Caki2 (cell line): ENCODE data around the gene TBC1D8. TPM values are rescaled to one million over a fixed set of nuclear protein-coding genes. Genes with fewer than 3 reads are reported as not detected.
A peak's percentile ranks its signal among the peaks of the same experiment; 100 is the strongest.

Experiments
- DNase-seq: peaks from one replicate; pipeline ENCODE4 v3.0.0-alpha.2; 2015; ENCODE audit warnings: low read depth
- in situ Hi-C: cut with HindIII; loops from 2 replicates; pipeline ENCODE4 v1.10.0; 2016; ENCODE audit warnings: low sequenced_read_pairs, low pct_unique_long_range_greater_than_20kb, mixed read lengths
- total RNA-seq: library from RNA; depleted of rRNA; stranded (reverse); fragments of >200 nt; shearing (Covaris generic); gene quantifications from 2 replicates; pipeline ENCODE4 v1.2.3, GENCODE V29; 2014; ENCODE audit warnings: low replicate concordance

Gene TBC1D8
- total RNA-seq, 1 experiment from 2014 or later: 49.8 TPM

- no peak for DNase-seq
- in situ Hi-C loops: no loop called here
These were observed 151.2 kb downstream of the TBC1D8 start for GRCh38 chr2:100999995-101000394.

- in situ Hi-C loops: no loop called here
- no peak for DNase-seq
These were observed 153.0 kb downstream of the TBC1D8 start for GRCh38 chr2:100998235-100998573.

- in situ Hi-C loops: no loop called here
- no peak for DNase-seq
These were observed 153.5 kb downstream of the TBC1D8 start for GRCh38 chr2:100997509-100998234.

GRCh38 chr2:100995309-100996075 lies 155.7 kb downstream of the TBC1D8 start:
- no peak for DNase-seq
- in situ Hi-C loops: no loop called here

- DNase-seq: no peak
- in situ Hi-C loops: no loop called here
These were observed 157.9 kb downstream of the TBC1D8 start for GRCh38 chr2:100993294-100993693.

- no peak for DNase-seq
- in situ Hi-C loops: no loop called here
These were observed 158.9 kb downstream of the TBC1D8 start for GRCh38 chr2:100992262-100992661.

- DNase-seq: no peak
- in situ Hi-C loops: no loop called here
These were observed 159.8 kb downstream of the TBC1D8 start for GRCh38 chr2:100991404-100991773.

- DNase-seq: no peak
- in situ Hi-C loops: no loop called here
These were observed 160.4 kb downstream of the TBC1D8 start for GRCh38 chr2:100990650-100991403.

- no peak for DNase-seq
- in situ Hi-C loops: no loop called here
These were observed 161.0 kb downstream of the TBC1D8 start for GRCh38 chr2:100990166-100990565.

GRCh38 chr2:100989666-100990065 lies 161.5 kb downstream of the TBC1D8 start:
- in situ Hi-C loops: no loop called here
- no peak for DNase-seq

GRCh38 chr2:100988630-100989417 lies 162.4 kb downstream of the TBC1D8 start:
- in situ Hi-C loops: no loop called here
- DNase-seq: no peak

GRCh38 chr2:100987974-100988373 lies 163.2 kb downstream of the TBC1D8 start:
- in situ Hi-C loops: no loop called here
- DNase-seq: no peak

GRCh38 chr2:100987536-100987935 lies 163.6 kb downstream of the TBC1D8 start:
- in situ Hi-C loops: no loop called here
- DNase-seq: no peak

GRCh38 chr2:100986157-100986556 lies 165.0 kb downstream of the TBC1D8 start:
- DNase-seq: no peak
- in situ Hi-C loops: no loop called here

- in situ Hi-C loops: no loop called here
- peak; percentile 64 for DNase-seq
These were observed 166.3 kb downstream of the TBC1D8 start for GRCh38 chr2:100984892-100985307.

GRCh38 chr2:100983684-100984310 lies 167.4 kb downstream of the TBC1D8 start:
- in situ Hi-C loops: no loop called here
- no peak for DNase-seq

- no peak for DNase-seq
- in situ Hi-C loops: no loop called here
These were observed 168.0 kb downstream of the TBC1D8 start for GRCh38 chr2:100983201-100983600.

- DNase-seq: no peak
- in situ Hi-C loops: no loop called here
These were observed 168.7 kb downstream of the TBC1D8 start for GRCh38 chr2:100982431-100982861.
